GM20000 (cell line): ENCODE measurements around the gene RER1.

ENCODE experiments used
- DNase-seq: peaks from one replicate; pipeline ENCODE4 v3.0.0; 2012; ENCODE audit warnings: low spot score
- TF ChIP-seq, protein P1 (sequence below): IDR thresholded peaks from 2 replicates; pipeline ENCODE4 v1.5.1; 2012; ENCODE audit warnings: mild to moderate bottlenecking, control low read depth; ENCODE audit errors: extremely low read depth, missing control alignments

Gene RER1

DNA sequence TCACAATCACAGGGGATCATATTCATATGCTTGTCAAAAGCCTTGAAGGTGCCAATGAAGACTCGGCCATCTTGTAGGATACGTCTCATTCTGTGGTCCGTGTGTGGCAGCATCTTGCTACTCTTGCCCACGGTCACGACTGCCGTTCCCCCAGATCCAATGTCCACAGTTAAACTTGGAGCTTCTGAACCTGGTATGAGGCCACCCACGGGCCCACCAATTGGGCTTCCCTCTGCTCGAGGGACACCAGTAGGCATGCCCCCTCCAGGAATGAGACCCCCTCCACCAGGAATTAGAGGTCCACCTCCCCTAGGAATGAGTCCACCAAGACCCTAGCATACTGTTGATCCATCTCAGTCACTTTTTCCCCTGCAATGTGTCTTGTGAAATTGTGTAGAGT is 39.9 kb upstream of the RER1 start:
- TF ChIP-seq, protein P1, sequence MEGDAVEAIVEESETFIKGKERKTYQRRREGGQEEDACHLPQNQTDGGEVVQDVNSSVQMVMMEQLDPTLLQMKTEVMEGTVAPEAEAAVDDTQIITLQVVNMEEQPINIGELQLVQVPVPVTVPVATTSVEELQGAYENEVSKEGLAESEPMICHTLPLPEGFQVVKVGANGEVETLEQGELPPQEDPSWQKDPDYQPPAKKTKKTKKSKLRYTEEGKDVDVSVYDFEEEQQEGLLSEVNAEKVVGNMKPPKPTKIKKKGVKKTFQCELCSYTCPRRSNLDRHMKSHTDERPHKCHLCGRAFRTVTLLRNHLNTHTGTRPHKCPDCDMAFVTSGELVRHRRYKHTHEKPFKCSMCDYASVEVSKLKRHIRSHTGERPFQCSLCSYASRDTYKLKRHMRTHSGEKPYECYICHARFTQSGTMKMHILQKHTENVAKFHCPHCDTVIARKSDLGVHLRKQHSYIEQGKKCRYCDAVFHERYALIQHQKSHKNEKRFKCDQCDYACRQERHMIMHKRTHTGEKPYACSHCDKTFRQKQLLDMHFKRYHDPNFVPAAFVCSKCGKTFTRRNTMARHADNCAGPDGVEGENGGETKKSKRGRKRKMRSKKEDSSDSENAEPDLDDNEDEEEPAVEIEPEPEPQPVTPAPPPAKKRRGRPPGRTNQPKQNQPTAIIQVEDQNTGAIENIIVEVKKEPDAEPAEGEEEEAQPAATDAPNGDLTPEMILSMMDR: no peak
- DNase-seq: no peak

DNA sequence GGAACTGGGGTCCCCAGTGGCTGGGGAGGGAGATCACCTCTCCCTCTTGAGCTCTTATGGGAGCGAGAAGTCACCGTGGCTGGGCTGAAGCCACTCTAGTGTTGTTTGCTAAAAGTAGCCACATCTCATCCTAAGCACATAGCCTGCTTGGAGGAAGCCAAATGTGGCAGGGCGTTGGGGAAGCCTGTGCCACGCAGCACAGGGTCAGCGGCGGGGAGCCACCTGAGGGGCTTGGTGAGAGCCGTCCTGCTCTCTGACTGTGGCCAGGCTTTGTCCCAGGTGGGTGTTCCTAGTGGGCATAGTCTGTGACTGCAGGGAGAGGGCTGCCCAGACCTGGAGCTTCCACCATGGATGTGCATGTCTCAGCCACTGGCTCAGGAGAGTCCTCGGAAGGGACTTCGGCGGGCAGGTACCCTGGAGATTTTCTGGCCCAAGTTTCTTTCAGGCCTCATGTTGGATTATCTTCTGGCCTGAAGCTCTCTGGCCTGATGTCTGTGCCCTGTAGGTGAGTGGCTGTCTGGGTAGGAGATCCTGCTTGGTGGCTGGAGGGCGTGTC is 39.2 kb upstream of the RER1 start:
- DNase-seq: no peak
- TF ChIP-seq, protein P1: no peak

DNA sequence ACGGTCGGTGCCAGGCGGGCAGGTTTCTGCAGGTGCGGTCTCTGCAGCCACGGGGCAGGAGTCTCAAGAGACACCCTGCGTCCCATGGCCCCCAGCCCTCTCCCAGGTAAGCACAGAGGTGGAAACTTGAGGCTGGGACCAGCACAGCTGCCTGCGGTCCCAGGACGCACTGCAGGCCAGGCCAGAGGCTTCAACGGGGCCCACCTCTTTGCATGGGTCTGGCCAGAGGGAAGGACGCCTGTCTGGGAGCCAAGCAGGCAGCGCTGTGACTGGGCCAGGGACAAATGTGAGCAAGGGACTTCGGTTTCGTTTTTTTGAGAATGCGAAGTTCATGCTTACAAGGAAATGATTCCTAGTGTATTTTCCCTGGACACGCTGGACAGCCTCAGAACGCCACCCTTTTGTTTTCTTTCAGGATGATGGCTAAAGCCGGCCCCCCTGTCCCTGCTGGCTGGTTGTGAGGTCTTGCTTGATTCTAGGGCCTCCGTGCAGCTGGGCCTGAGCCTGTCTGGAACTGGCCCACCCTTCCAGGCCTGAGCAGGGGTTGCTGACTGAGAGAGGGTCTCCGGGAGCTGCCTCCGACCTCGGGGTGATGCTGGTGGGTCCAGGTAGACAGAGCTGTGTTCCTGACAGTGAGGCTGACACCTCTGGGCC is 38.6 kb upstream of the RER1 start:
- no peak for DNase-seq
- TF ChIP-seq, protein P1: no peak

DNA sequence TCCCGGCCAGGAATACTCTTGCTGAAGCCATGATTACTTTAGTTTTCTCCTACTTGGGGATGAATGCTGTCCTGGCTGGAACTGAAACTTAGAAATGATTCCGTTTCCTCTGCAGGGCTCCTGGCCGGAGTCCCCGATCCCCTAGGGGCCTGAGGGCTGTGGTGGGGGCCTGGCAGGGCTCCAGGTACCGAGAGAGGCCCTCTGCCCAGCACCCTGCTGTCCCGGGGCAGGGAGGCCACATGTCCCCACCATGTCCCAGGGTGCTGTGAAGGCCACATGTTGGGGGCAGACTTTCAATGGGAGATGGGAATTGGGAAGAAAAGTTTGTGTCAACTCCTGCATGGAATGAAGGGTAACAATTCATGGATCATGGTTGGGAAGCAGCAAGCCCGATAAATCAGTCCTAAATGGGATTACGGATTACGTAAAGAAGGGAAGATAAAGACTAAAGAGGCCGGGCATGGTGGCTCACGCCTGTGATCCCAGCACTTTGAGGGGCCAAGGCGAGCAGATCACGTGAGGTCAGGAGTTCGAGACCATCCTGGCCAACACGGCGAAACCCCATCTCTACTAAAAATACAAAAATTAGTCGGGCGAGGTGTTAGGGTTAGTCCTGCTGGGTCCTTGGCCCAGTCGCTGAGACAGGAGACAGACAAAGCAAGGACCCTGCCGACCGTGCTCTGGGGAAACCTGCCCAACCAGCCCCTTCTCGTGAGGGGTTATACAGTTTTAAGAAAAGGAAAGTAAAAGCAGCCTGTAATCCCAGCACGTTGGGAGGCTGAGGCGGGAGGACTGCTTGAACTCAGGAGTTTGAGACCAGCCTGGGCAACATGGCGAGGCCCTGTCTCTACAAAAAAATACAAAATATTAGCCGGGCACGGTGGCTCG is 37.8 kb upstream of the RER1 start:
- no peak for DNase-seq
- TF ChIP-seq, protein P1: no peak

DNA sequence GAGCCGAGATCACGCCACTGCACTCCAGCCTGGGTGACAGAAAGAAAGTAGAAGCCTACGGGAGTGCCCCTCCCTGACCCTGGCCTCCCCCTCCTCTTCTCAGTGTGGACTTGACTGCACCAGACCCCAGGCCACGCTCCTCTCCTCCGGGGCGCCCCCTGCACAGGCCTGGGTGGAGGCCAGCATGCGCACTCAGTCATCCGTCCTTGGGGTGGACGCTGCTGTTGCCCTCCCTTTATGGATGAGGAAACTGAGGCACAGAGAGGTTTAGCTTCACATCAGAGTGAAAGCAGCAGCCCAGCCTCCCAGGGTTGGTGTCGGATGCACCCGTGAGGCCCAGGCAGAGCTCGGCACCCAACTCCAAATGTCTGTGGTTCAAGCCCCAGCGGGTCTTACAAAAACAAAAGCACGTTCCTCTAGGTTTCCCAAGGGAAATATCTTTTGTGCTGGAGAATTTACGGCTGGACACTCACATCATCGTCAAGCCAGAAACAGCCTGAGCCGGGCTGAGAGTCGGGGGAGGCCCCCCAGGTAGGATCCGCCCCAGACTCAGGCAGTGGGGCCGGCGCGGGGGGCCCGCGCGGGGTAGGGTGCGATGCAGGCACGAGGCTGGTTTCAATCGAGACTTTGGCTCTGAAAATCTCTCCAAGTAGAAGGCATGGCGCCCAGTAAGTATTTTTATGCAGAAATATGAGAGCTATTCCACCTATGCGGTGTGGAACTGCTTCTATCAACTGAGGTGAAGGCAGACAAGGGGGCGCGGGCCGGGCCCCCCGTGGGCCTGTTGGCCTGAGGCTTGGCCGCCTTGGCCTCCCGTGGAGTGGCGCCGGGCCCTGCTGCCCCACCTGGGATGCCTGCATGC is 36.9 kb upstream of the RER1 start:
- DNase-seq: no peak
- TF ChIP-seq, protein P1: no peak

DNA sequence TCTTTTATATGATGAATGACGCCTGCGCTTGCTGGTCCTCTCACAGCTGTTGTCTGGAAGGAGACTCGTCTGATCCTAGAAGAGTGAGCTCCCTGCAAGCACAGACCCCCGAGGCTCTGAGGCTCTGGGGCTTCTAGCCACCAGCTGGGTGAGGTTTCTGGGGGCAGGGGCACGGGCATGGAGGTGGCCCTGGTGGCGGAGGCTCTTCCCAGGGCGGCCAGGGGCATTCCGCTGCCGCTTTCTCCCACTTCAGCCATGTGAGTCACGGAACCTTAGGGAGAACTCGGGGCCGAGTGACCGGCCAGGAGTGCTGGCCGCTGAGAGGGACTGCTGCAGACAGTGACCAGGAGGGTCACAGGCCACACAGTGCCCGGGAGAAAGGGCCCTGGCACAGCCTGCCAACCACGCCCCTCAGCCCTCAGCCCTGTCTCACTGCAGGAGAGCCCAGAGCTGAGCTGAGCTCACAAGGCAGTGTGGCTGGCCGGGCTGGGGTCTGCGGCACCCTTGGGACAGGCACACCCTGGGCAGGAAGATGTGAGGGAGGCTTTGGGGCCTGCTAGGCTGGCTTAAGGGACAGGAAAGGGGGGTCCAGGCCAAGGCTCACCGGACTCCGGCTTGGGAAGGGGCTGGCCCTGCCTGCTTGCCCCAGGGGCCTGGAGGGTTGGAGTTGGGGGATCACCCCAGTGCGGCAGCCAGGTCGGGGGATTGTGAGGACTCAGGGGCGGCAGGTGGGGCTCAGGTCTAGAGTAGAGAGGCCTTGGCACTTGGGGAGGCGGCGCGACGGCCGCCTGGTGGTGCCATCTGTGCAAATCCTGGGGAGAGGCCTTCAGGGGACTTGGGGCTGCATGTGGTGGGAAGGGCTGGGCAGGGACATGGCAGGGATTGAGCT is 36.0 kb upstream of the RER1 start:
- DNase-seq: no peak
- TF ChIP-seq, protein P1: no peak
